ENCODE measurements around the gene NPR2.

NPR2 gene

GRCh38 chr9:35748242-35748857, 43.0 kb upstream of the NPR2 start:
- Histone ChIP-seq H3K4me1 (ENCODE audit: insufficient read depth, low read length) (peaks cover 49% of the 10 kb centered on the region), H3K79me2 (ENCODE audit: insufficient read depth, low read length) (peaks cover 21% of the 10 kb centered on the region)
- ATAC-seq (ENCODE audit: insufficient read depth, low read depth) = peak; percentile 59

GRCh38 chr9:35748858-35749514, 42.4 kb upstream of the NPR2 start, which contains the start of the genes GBA2 and RGP1:
TSS of gene GBA2 (minus strand) at chr9:35749228. CDS start at chr9:35748704, 524 bp downstream.
TSS of gene RGP1 (plus strand) at chr9:35749287. CDS start at chr9:35749756, 469 bp downstream.
- peak within 1 kb of the TSS; percentile 57 for H3K27ac ChIP-seq (ENCODE audit: low read length)
- H3K36me3 ChIP-seq (ENCODE audit: insufficient read depth, low read length) = peaks cover 24% of the 10 kb centered on the region
- H3K79me2 ChIP-seq (ENCODE audit: insufficient read depth, low read length) = peaks cover 21% of the 10 kb centered on the region
- peak within 1 kb of the TSS; percentile 98 for H3K4me2 ChIP-seq (ENCODE audit: insufficient read depth, low read length)
- DNase-seq (peak; percentile 52), ATAC-seq (ENCODE audit: insufficient read depth, low read depth) (peak; percentile 81)
- no peak for TF ChIP-seq CTCF (IDR thresholded peaks at IDR 0.05; ENCODE audit: borderline replicate concordance, extremely low read depth, low read length, poor library complexity, severe bottlenecking)
- H3K27me3 ChIP-seq (ENCODE audit: insufficient read depth, low read length, poor library complexity) = no peaks in the 10 kb centered on the region
- H2AFZ ChIP-seq (ENCODE audit: low read depth, low read length) = peak within 1 kb of the TSS; percentile 73
- peak within 1 kb of the TSS; percentile 69 to 78 for H3K4me3 ChIP-seq (ENCODE audit: low read depth in 1 of 2, low read length in 2 of 2)
- H3K9me3 ChIP-seq (ENCODE audit: insufficient read depth, low read length, severe bottlenecking) = no peaks in the 10 kb centered on the region
- peak within 1 kb of the TSS; percentile 70 for H3K9ac ChIP-seq (ENCODE audit: low read depth, low read length)
- H3K4me1 ChIP-seq (ENCODE audit: insufficient read depth, low read length) = peaks cover 49% of the 10 kb centered on the region
- H4K20me1 ChIP-seq (ENCODE audit: insufficient read depth, low read length) = no peaks in the 10 kb centered on the region

More at GRCh38 chr9:35748242-35748857, 43.0 kb upstream of the NPR2 start:
- TF ChIP-seq CTCF (IDR thresholded peaks at IDR 0.05; ENCODE audit: borderline replicate concordance, extremely low read depth, low read length, poor library complexity, severe bottlenecking) (no peak), EZH2 (IDR thresholded peaks at IDR 0.05; ENCODE audit: borderline replicate concordance, low read depth, low read length, severe bottlenecking) (no peak)
- Histone ChIP-seq H3K27ac (ENCODE audit: low read length) (peak overlapping the region; percentile 57; the same call in 1 of the 2 replicates), H4K20me1 (ENCODE audit: insufficient read depth, low read length) (no peaks in the 10 kb centered on the region), H3K36me3 (ENCODE audit: insufficient read depth, low read length) (peaks cover 29% of the 10 kb centered on the region), H3K4me3 (ENCODE audit: low read depth in 1 of 2, low read length in 2 of 2) (peak overlapping the region; percentile 69 to 78), H3K27me3 (ENCODE audit: insufficient read depth, low read length, poor library complexity) (no peaks in the 10 kb centered on the region), H3K4me2 (ENCODE audit: insufficient read depth, low read length) (peak overlapping the region; percentile 98), H3K9ac (ENCODE audit: low read depth, low read length) (peak overlapping the region; percentile 70), H3K9me3 (ENCODE audit: insufficient read depth, low read length, severe bottlenecking) (no peaks in the 10 kb centered on the region), H2AFZ (ENCODE audit: low read depth, low read length) (peak overlapping the region; percentile 73)
- peak; percentile 39 for DNase-seq

- DNase-seq = peak; percentile 14
- no peak for TF ChIP-seq EZH2 (IDR thresholded peaks at IDR 0.05; ENCODE audit: borderline replicate concordance, low read depth, low read length, severe bottlenecking)
- TF ChIP-seq CTCF (IDR thresholded peaks at IDR 0.05; ENCODE audit: borderline replicate concordance, extremely low read depth, low read length, poor library complexity, severe bottlenecking) = no peak
- H3K27ac ChIP-seq (ENCODE audit: low read length) = peak overlapping the region; percentile 57
- peak overlapping the region; percentile 73 for H2AFZ ChIP-seq (ENCODE audit: low read depth, low read length)
- H4K20me1 ChIP-seq (ENCODE audit: insufficient read depth, low read length) = no peaks in the 10 kb centered on the region
- peaks cover 21% of the 10 kb centered on the region for H3K79me2 ChIP-seq (ENCODE audit: insufficient read depth, low read length)
- H3K36me3 ChIP-seq (ENCODE audit: insufficient read depth, low read length) = peaks cover 17% of the 10 kb centered on the region
- peak overlapping the region; percentile 98 for H3K4me2 ChIP-seq (ENCODE audit: insufficient read depth, low read length)
- peak overlapping the region; percentile 70 for H3K9ac ChIP-seq (ENCODE audit: low read depth, low read length)
- H3K27me3 ChIP-seq (ENCODE audit: insufficient read depth, low read length, poor library complexity) = no peaks in the 10 kb centered on the region
- no peaks in the 10 kb centered on the region for H3K9me3 ChIP-seq (ENCODE audit: insufficient read depth, low read length, severe bottlenecking)
- H3K4me1 ChIP-seq (ENCODE audit: insufficient read depth, low read length) = peaks cover 49% of the 10 kb centered on the region
- H3K4me3 ChIP-seq (ENCODE audit: low read depth in 1 of 2, low read length in 2 of 2) = peak overlapping the region; percentile 69 to 78; a peak in 3 of 4 replicates
- no peak; the same call in 2 of the 3 replicates for ATAC-seq (ENCODE audit: insufficient read depth, low read depth)
Observed at GRCh38 chr9:35749515-35750255, 41.7 kb upstream of the NPR2 start.

Data from DND-41 (cell line).